Testis (tissue), 2 donors: ENCODE measurements around the gene CDK15.

Experiments
- CTCF ChIP-seq, 3 experiments: fragments of 450-650 bp in 2 of 3; fragments of 200-600 bp in 1 of 3; sonication (generic) in 1 of 3; IDR thresholded peaks; one replicate each; pipeline ENCODE4 v1.5.1; 2016 to 2019; ENCODE audit warnings: antibody characterized with exemption in 3 of 3, mild to moderate bottlenecking in 2 of 3, moderate library complexity in 1 of 3
- POLR2A ChIP-seq: fragments of 450-650 bp; IDR thresholded peaks from one replicate; pipeline ENCODE4 v1.6.1; 2017; ENCODE audit warnings: antibody characterized with exemption, mild to moderate bottlenecking, moderate library complexity

- TF ChIP-seq POLR2A, result no peak
- TF ChIP-seq CTCF (IDR thresholded peaks at IDR 0.05), result no peak
These were observed 1.2 kb downstream of the CDK15 start for GRCh38 chr2:201807452-201807999.
